ENCODE measurements around the gene NAV3. TPM values are rescaled to one million over a fixed set of nuclear protein-coding genes. Genes with fewer than 3 reads are reported as not detected.

Gene NAV3
- polyA plus RNA-seq, 1 of the 3 experiments (the other 2 are of a cell fraction), result 10.5 TPM

DNA sequence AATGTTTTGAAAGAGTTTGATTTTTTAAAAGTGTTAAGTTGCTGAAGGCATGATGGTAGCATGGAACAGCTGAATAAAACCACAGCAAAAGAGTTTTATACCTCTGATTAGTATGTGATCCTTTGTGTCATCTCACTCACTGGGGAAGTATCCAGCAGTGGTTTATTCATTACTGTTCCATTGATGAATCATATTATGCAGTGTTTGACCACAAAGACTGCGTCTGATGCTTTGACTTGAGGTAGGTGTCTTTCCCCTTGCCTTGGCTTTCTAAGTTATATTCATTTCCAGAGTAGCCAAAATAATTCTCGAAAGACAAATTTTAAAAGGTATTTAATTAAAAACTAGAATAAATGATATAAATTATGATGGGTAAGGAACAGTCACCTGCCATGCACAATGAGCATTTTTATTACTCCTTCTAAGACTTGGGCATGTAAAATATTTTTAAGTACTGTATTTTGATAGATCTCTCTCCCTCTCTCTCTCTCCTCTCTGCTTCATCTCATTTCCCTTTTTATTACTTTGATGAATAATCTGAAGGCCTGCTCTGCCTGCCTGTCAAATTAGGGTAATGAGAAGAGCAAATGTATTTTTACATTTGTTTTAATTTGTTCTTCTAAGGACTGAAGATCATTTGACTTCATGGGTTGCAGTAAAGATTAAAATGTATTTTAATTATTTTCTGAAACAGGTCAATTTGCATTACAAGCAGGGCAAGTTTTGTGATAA lies 164.9 kb downstream of the NAV3 start (continued):
- TF ChIP-seq IRF3 (IDR thresholded peaks at IDR 0.05; ENCODE audit: low read depth, low read length) (no peak), TCF12 (IDR thresholded peaks at IDR 0.05) (peak; percentile 53), NFIC (IDR thresholded peaks at IDR 0.05; ENCODE audit: borderline replicate concordance) (no peak), ELF1 (IDR thresholded peaks at IDR 0.05) (no peak), USF2 (IDR thresholded peaks at IDR 0.05; ENCODE audit: borderline replicate concordance, low read depth, low read length) (no peak), FOXJ3 (CRISPR knock-in tag; IDR thresholded peaks at IDR 0.05) (no peak), GABPA (IDR thresholded peaks at IDR 0.05; ENCODE audit: low read depth) (no peak), NRF1 (IDR thresholded peaks at IDR 0.05; ENCODE audit: low read depth, low read length) (no peak), RCOR1 (IDR thresholded peaks at IDR 0.05; ENCODE audit: low read length) (no peak), MXI1 (IDR thresholded peaks at IDR 0.05; ENCODE audit: low read depth, low read length) (no peak), FOSL2 (IDR thresholded peaks at IDR 0.05; ENCODE audit: borderline replicate concordance, low read depth) (peak; percentile 80), FOXM1 (IDR thresholded peaks at IDR 0.05; ENCODE audit: low read depth) (no peak), RFX5 (IDR thresholded peaks at IDR 0.05; ENCODE audit: low read length) (no peak), EP300 (IDR thresholded peaks at IDR 0.05; ENCODE audit: borderline replicate concordance in 1 of 2, low read depth in 1 of 2, low read length in 1 of 2) (peak in 1 of 2 experiments; percentile 33; a peak in 1 of 4 replicates), RAD21 (IDR thresholded peaks at IDR 0.05; ENCODE audit: low read length) (no peak), MEF2A (IDR thresholded peaks at IDR 0.05; ENCODE audit: borderline replicate concordance, low read depth) (no peak), PBX3 (IDR thresholded peaks at IDR 0.05) (peak; percentile 61)
- TF ChIP-seq, protein P1, sequence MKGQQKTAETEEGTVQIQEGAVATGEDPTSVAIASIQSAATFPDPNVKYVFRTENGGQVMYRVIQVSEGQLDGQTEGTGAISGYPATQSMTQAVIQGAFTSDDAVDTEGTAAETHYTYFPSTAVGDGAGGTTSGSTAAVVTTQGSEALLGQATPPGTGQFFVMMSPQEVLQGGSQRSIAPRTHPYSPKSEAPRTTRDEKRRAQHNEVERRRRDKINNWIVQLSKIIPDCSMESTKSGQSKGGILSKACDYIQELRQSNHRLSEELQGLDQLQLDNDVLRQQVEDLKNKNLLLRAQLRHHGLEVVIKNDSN (IDR thresholded peaks at IDR 0.05; ENCODE audit: borderline replicate concordance, low read depth), result no peak

DNA sequence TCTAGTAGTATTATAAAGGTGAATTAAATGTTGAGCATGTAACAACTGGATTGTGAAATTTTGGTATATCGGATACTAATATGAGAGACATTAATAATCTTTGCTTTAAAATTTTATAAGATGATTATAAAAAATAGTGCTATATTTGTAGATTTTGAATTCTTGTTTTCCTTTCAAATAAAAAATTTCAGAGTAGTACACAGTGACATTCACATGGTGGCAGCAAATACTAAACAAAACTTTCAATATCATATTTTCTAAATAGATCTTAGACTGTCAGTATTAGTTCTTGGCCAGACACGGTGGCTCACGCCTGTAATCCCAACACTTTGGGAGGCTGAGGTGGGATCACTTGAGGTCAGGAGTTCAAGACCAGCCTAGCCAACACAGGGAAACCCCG lies 166.0 kb downstream of the NAV3 start:
- H3K79me2 ChIP-seq (ENCODE audit: insufficient read depth), result peaks cover 11% of the 10 kb centered on the region
- CTCF ChIA-PET, result interaction anchor here (1.0 to 2.1 kb wide), 6 partner anchors 12 to 146 kb away, joined by 3 to 17 read pairs (median 4); no protein-coding TSS in a partner anchor
- H3K4me3 ChIP-seq (ENCODE audit: low read depth in 2 of 2, low read length in 1 of 2), result no peak overlapping the region
- peaks cover 33% of the 10 kb centered on the region for H3F3A ChIP-seq (replicated peaks; ENCODE audit: insufficient read depth)
- POLR2A ChIA-PET, result no interaction called here
- DNase-seq, result no peak
- H3K9me3 ChIP-seq, result no peaks in the 10 kb centered on the region
- no peaks in the 10 kb centered on the region for H3K9me2 ChIP-seq
- no peak overlapping the region for H3K9ac ChIP-seq
- no peaks in the 10 kb centered on the region for H4K20me1 ChIP-seq (ENCODE audit: insufficient read depth)
- peaks cover 0 to 19% of the 10 kb centered on the region in 2 experiments; a peak in 1 of 4 replicates for H3K4me1 ChIP-seq (ENCODE audit: control insufficient read depth in 1 of 2, insufficient read depth in 2 of 2, low read depth in 1 of 2, low read length in 1 of 2)
- H2AFZ ChIP-seq (ENCODE audit: low read depth), result no peak overlapping the region
- H3K27ac ChIP-seq (ENCODE audit: low read depth in 2 of 2, low read length in 1 of 2), result no peak overlapping the region
- no peaks in the 10 kb centered on the region for H3K27me3 ChIP-seq (ENCODE audit: insufficient read depth)
- WGBS (ENCODE audit: low lambda C conversion rate), result 80% methylated on average over 4 of the region's 4 CpGs
- peaks cover 0 to 11% of the 10 kb centered on the region in 2 experiments for H3K36me3 ChIP-seq (replicated peaks in 1 of 2; ENCODE audit: control insufficient read depth in 1 of 2, insufficient read depth in 2 of 2, low read length in 1 of 2)
- H3K4me2 ChIP-seq, result no peak overlapping the region
- TF ChIP-seq FOSL2 (IDR thresholded peaks at IDR 0.05; ENCODE audit: borderline replicate concordance, low read depth), result no peak
- TF ChIP-seq IRF3 (IDR thresholded peaks at IDR 0.05; ENCODE audit: low read depth, low read length), result no peak
- no peak for TF ChIP-seq POLR2AphosphoS5 (IDR thresholded peaks at IDR 0.05; ENCODE audit: low read depth, low read length)
- TF ChIP-seq RAD21 (IDR thresholded peaks at IDR 0.05; ENCODE audit: low read length), result peak; percentile 30; the same call in 1 of the 2 replicates
- TF ChIP-seq, protein P2, sequence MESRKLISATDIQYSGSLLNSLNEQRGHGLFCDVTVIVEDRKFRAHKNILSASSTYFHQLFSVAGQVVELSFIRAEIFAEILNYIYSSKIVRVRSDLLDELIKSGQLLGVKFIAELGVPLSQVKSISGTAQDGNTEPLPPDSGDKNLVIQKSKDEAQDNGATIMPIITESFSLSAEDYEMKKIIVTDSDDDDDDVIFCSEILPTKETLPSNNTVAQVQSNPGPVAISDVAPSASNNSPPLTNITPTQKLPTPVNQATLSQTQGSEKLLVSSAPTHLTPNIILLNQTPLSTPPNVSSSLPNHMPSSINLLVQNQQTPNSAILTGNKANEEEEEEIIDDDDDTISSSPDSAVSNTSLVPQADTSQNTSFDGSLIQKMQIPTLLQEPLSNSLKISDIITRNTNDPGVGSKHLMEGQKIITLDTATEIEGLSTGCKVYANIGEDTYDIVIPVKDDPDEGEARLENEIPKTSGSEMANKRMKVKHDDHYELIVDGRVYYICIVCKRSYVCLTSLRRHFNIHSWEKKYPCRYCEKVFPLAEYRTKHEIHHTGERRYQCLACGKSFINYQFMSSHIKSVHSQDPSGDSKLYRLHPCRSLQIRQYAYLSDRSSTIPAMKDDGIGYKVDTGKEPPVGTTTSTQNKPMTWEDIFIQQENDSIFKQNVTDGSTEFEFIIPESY (IDR thresholded peaks at IDR 0.05; ENCODE audit: borderline replicate concordance, low read depth), result no peak
- TF ChIP-seq GABPA (IDR thresholded peaks at IDR 0.05; ENCODE audit: low read depth), result no peak
- TF ChIP-seq GATA2 (CRISPR knock-in tag; IDR thresholded peaks at IDR 0.05), result no peak
- no peak for TF ChIP-seq MEF2A (IDR thresholded peaks at IDR 0.05; ENCODE audit: borderline replicate concordance, low read depth)
- 0 out of 2 replicates have a peak, but pooled peaks have one; percentile 3 for TF ChIP-seq SMC3 (IDR thresholded peaks at IDR 0.05; ENCODE audit: low read depth, low read length)
